ENCODE data around the gene KNTC1.

DNA sequence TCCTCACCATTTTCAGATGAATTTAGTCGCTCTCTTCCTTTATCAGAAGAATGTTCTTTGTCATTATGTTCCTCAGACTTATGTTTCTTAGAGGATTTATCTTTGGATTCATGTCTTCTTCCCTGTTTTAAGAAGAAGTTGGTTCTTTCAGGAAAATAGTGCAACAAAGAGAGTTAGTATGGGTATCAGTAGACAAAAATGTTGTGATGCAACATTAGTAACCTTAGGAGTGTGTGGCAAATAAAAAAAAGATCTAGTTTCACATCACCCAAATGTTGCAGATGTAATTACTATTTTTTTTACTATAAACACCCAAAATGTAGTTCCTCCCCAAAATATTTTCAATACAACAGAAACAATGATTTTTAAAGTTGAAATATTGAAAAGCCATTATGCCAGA is 8.1 kb upstream of the KNTC1 start:
- TF ChIP-seq CTCF (IDR thresholded peaks at IDR 0.05 in 8 of 11, conservative IDR thresholded peaks at IDR 0.05 in 3 of 11): no peak
- no peak for TF ChIP-seq POLR2A (IDR thresholded peaks at IDR 0.05)
- TF ChIP-seq POLR2AphosphoS5 (IDR thresholded peaks at IDR 0.05): no peak
